Right atrium auricular region (tissue), 2 donors: ENCODE measurements around the gene NFE2. TPM values are rescaled to one million over a fixed set of nuclear protein-coding genes. Genes with fewer than 3 reads are reported as not detected.
A peak's percentile ranks its signal among the peaks of the same experiment; 100 is the strongest.
"Not testable (repeated sequence)": the region's sequence is repeated elsewhere in the genome, so short reads cannot be mapped to it uniquely, and the experiment has no call there.

Source experiments
- DNase-seq: peaks from one replicate; pipeline ENCODE4 v3.0.0-alpha.2; 2019; ENCODE audit warnings: low spot score
- H3K27ac ChIP-seq, 2 donors: fragments of 200-600 bp; sonication (generic); 1 replicate in 1 of 2; 2 replicates in 1 of 2; pipeline ENCODE4 v1.5.1; 2016 to 2019
- H3K27me3 ChIP-seq, 2 donors: fragments of 200-600 bp; sonication (generic); one replicate each; pipeline versions ENCODE4 v1.5.1 to v1.6.0; 2017 to 2019
- H3K36me3 ChIP-seq: fragments of 200-600 bp; sonication (generic); one replicate; pipeline ENCODE4 v1.5.1; 2016
- H3K4me1 ChIP-seq, 2 donors: fragments of 200-600 bp; sonication (generic); one replicate each; pipeline versions ENCODE4 v1.5.1 to v1.6.0; 2017 to 2019
- H3K4me3 ChIP-seq, 2 donors: fragments of 200-600 bp; sonication (generic); 1 replicate in 1 of 2; 2 replicates in 1 of 2; pipeline ENCODE4 v1.5.1; 2017 to 2019; ENCODE audit warnings: mild to moderate bottlenecking in 1 of 2, moderate library complexity in 1 of 2
- H3K9me3 ChIP-seq, 2 donors: fragments of 200-600 bp; sonication (generic); one replicate each; pipeline ENCODE4 v1.5.1; 2019
- CTCF ChIP-seq, 2 donors: fragments of 200-600 bp; sonication (generic); IDR thresholded peaks; one replicate each; pipeline ENCODE4 v1.5.1; 2019; ENCODE audit warnings: antibody characterized with exemption in 2 of 2
- total RNA-seq, 2 donors: library from RNA; depleted of rRNA; stranded (reverse); fragments of >200 nt; gene quantifications; one replicate each; pipeline ENCODE4 v1.1.0, GENCODE V29; 2016

NFE2 gene
- total RNA-seq, 2 donors from 2014 or later = 1.1 to 2.9 TPM

- Histone ChIP-seq H3K4me1 (peaks cover 3 to 57% of the 10 kb centered on the region in 2 donors), H3K36me3 (peaks cover 74% of the 10 kb centered on the region)
Measured at GRCh38 chr12:54286042-54287030, 14.5 kb downstream of the NFE2 start.

GRCh38 chr12:54285150-54286041 lies 15.4 kb downstream of the NFE2 start:
- H3K36me3 ChIP-seq = peaks cover 76% of the 10 kb centered on the region
- no peak overlapping the region for H3K27ac ChIP-seq
- peaks cover 3 to 60% of the 10 kb centered on the region in 2 donors for H3K4me1 ChIP-seq
- no peak overlapping the region for H3K4me3 ChIP-seq
- peak in 1 of 2 donors; percentile 30 for TF ChIP-seq CTCF (IDR thresholded peaks at IDR 0.05)
- H3K27me3 ChIP-seq = no peaks in the 10 kb centered on the region
- no peak for DNase-seq
- H3K9me3 ChIP-seq = no peaks in the 10 kb centered on the region

More at GRCh38 chr12:54286042-54287030, 14.5 kb downstream of the NFE2 start:
- Histone ChIP-seq H3K27me3 (no peaks in the 10 kb centered on the region), H3K4me3 (no peak overlapping the region), H3K9me3 (no peaks in the 10 kb centered on the region), H3K27ac (no peak overlapping the region)
- no peak for DNase-seq
- no peak for TF ChIP-seq CTCF (IDR thresholded peaks at IDR 0.05)

- not testable (repeated sequence) for DNase-seq, H3K4me3 ChIP-seq, H3K27me3 ChIP-seq, H3K27ac ChIP-seq, H3K9me3 ChIP-seq
- H3K36me3 ChIP-seq = peaks cover 76% of the 10 kb centered on the region
- peaks cover 3 to 60% of the 10 kb centered on the region in 2 donors for H3K4me1 ChIP-seq
Measured at GRCh38 chr12:54284070-54284780, 16.6 kb downstream of the NFE2 start.

GRCh38 chr12:54282949-54283593 lies 17.7 kb downstream of the NFE2 start:
- no peak overlapping the region for H3K27ac ChIP-seq
- peak overlapping the region; percentile 5 to 12 for H3K4me3 ChIP-seq
- H3K27me3 ChIP-seq = no peaks in the 10 kb centered on the region
- peaks cover 3 to 70% of the 10 kb centered on the region in 2 donors for H3K4me1 ChIP-seq
- DNase-seq = no peak
- H3K9me3 ChIP-seq = no peaks in the 10 kb centered on the region
- TF ChIP-seq CTCF (IDR thresholded peaks at IDR 0.05) = no peak
- H3K36me3 ChIP-seq = peaks cover 68% of the 10 kb centered on the region

GRCh38 chr12:54281694-54282093 lies 19.1 kb downstream of the NFE2 start:
- DNase-seq, H3K27me3 ChIP-seq, H3K9me3 ChIP-seq: not testable (repeated sequence)
- peaks cover 3 to 77% of the 10 kb centered on the region in 2 donors for H3K4me1 ChIP-seq
- peaks cover 54% of the 10 kb centered on the region for H3K36me3 ChIP-seq
- H3K27ac ChIP-seq = peak overlapping the region; percentile 96
- peak overlapping the region; percentile 75 to 87 for H3K4me3 ChIP-seq

GRCh38 chr12:54281261-54281638 lies 19.6 kb downstream of the NFE2 start:
- not testable (repeated sequence) for DNase-seq, H3K27me3 ChIP-seq, H3K9me3 ChIP-seq
- peaks cover 50% of the 10 kb centered on the region for H3K36me3 ChIP-seq
- peaks cover 3 to 73% of the 10 kb centered on the region in 2 donors for H3K4me1 ChIP-seq
- peak overlapping the region; percentile 96 for H3K27ac ChIP-seq
- H3K4me3 ChIP-seq = peak overlapping the region; percentile 75 to 87
